Type B pancreatic cell (in vitro differentiated cells): Measurements from ENCODE around the gene LRRK2. TPM values are rescaled to one million over a fixed set of nuclear protein-coding genes. Genes with fewer than 3 reads are reported as not detected.
A peak's percentile ranks its signal among the peaks of the same experiment; 100 is the strongest.

Experiments
- DNase-seq: peaks from one replicate; pipeline ENCODE4 v3.0.0; 2021; ENCODE audit warnings: mixed read lengths; ENCODE audit not compliant: unreplicated experiment; ENCODE audit errors: extremely low spot score
- H3K27ac Mint-ChIP-seq: 2 replicates; pipeline ENCODE4 v1.8.0; 2021; ENCODE audit warnings: mild to moderate bottlenecking, mixed read lengths
- H3K27me3 Mint-ChIP-seq: 2 replicates; pipeline ENCODE4 v1.8.0; 2021; ENCODE audit warnings: mixed read lengths
- H3K36me3 Mint-ChIP-seq: 2 replicates; pipeline ENCODE4 v1.8.0; 2021; ENCODE audit warnings: mixed read lengths
- H3K4me1 Mint-ChIP-seq: one replicate; pipeline ENCODE4 v1.8.0; 2021; ENCODE audit warnings: mixed read lengths; ENCODE audit not compliant: unreplicated experiment
- H3K4me3 Mint-ChIP-seq: 2 replicates; pipeline ENCODE4 v1.8.0; 2021; ENCODE audit warnings: mild to moderate bottlenecking, mixed read lengths
- H3K9me3 Mint-ChIP-seq: 2 replicates; pipeline ENCODE4 v1.8.0; 2021; ENCODE audit warnings: mixed read lengths
- CTCF ChIP-seq: fragments of 200-600 bp; sonication (generic); conservative IDR thresholded peaks from 2 replicates; pipeline ENCODE4 v1.5.0; 2021; ENCODE audit warnings: antibody characterized with exemption, mild to moderate bottlenecking
- total RNA-seq: library from RNA; stranded (reverse); gene quantifications from 2 replicates; pipeline ENCODE4 v1.2.1, GENCODE V29; 2021; ENCODE audit warnings: low replicate concordance

The LRRK2 gene
- total RNA-seq, 1 donor from 2014 or later = 0.75 TPM

DNA sequence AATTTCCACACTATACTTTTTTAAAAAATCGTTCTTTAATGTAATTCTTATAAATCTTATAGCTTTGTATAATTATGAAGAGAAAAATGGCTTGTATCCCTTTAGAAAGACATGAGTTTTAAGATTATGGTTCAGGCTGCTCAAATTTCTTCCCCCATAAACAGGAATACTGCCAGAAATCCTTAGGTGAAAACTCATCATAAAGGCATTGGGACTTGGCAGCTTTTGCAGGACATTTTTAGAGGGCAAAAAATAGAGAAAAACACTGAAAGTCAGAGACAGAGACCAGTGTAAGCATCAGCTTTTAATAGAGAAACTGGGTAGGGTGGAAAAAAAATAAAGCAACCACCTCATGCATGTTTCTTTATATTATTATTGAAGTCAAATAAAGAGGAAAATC is 29.1 kb downstream of the LRRK2 start:
- Mint-ChIP-seq H3K9me3 (no peaks in the 10 kb centered on the region), H3K27ac (no peak overlapping the region), H3K4me1 (no peaks in the 10 kb centered on the region), H3K36me3 (no peaks in the 10 kb centered on the region), H3K4me3 (no peak overlapping the region), H3K27me3 (no peaks in the 10 kb centered on the region)
- no peak for TF ChIP-seq CTCF
- no peak for DNase-seq

- peak overlapping the region; percentile 70 for H3K27ac Mint-ChIP-seq
- no peak for TF ChIP-seq CTCF
- H3K36me3 Mint-ChIP-seq = no peaks in the 10 kb centered on the region
- H3K27me3 Mint-ChIP-seq = no peaks in the 10 kb centered on the region
- no peak overlapping the region for H3K4me3 Mint-ChIP-seq
- no peak for DNase-seq
- no peaks in the 10 kb centered on the region for H3K9me3 Mint-ChIP-seq
- H3K4me1 Mint-ChIP-seq = no peaks in the 10 kb centered on the region
Observed at GRCh38 chr12:40254455-40255085, 29.8 kb downstream of the LRRK2 start.

GRCh38 chr12:40258371-40258770 is 33.6 kb downstream of the LRRK2 start:
- TF ChIP-seq CTCF = no peak
- Mint-ChIP-seq H3K36me3 (no peaks in the 10 kb centered on the region), H3K27me3 (no peaks in the 10 kb centered on the region), H3K27ac (no peak overlapping the region), H3K4me3 (no peak overlapping the region), H3K4me1 (no peaks in the 10 kb centered on the region), H3K9me3 (no peaks in the 10 kb centered on the region)
- no peak for DNase-seq

- Mint-ChIP-seq H3K27me3 (no peaks in the 10 kb centered on the region), H3K4me1 (no peaks in the 10 kb centered on the region), H3K36me3 (no peaks in the 10 kb centered on the region), H3K9me3 (no peaks in the 10 kb centered on the region), H3K27ac (no peak overlapping the region), H3K4me3 (no peak overlapping the region)
- DNase-seq = no peak
- no peak for TF ChIP-seq CTCF
Observed at GRCh38 chr12:40261937-40262336, 37.1 kb downstream of the LRRK2 start.

DNA sequence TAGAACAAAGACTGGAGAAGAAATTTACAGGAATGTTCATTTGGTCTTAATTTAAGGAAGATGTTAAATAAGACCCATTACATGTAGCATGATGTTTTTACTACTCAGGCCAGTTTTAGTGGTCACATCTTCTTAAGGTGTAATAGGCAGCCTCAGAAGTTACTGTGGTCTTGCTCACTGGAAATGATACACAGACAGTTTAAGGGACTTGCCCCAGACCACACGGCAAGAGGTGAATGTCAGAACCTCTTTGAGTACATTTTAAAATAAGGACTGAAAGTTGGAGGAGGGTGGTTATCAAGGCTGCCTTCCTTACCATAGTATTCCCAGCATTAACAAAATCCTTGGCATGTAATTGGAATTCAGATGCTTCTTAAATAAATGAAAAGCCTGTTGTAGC is 37.9 kb downstream of the LRRK2 start:
- Mint-ChIP-seq H3K4me1 (no peaks in the 10 kb centered on the region), H3K27me3 (no peaks in the 10 kb centered on the region), H3K4me3 (no peak overlapping the region), H3K36me3 (no peaks in the 10 kb centered on the region), H3K27ac (no peak overlapping the region), H3K9me3 (no peaks in the 10 kb centered on the region)
- TF ChIP-seq CTCF = no peak
- no peak for DNase-seq
